Heart left ventricle (tissue), 13 donors: Measurements from ENCODE around the gene MRPL30.

Source experiments
- CTCF ChIP-seq, 12 donors: fragments of 200-600 bp; sonication (generic) in 4 of 12; IDR thresholded peaks; one replicate each; pipeline versions ENCODE4 v1.5.0 to v1.8.0; 2018 to 2022; ENCODE audit warnings: antibody characterized with exemption in 12 of 12, mild to moderate bottlenecking in 5 of 12
- POLR2A ChIP-seq, 2 donors: fragments of 450-650 bp; IDR thresholded peaks; one replicate each; pipeline ENCODE4 v1.6.1; 2017; ENCODE audit warnings: antibody characterized with exemption in 2 of 2, mild to moderate bottlenecking in 2 of 2, moderate library complexity in 2 of 2
- donor health status: ischemic (EF 13 %, LVEDD 7.1; RV severe dilation, severe dysfunction).
- donor health status: DM: no; HTN: yes; CAD: no.
- donor health status: DM: no; HTN: no; CAD: no.
- donor health status: ischemic (EF 25% LVEDD 6.9; RV normal size, moderate dysfunction).
- donor health status: ischemic (EF 25% LVEDD 5.7; RV mildly dilated, moderate dysfunction).
- donor health status: ischemic (EF 35%, LVEDD 5.7; RV mildly dilated, moderate dysfunction).
- donor health status: nonischemic (EF 11% LVEDD 7.7; RV severe dilation, severe dysfunction).
- donor health status: DM: yes; HTN: yes; CAD: no.
- donor health status: PGD.
- donor health status: ischemic (EF 29% LVEDD 5.4; RV normal size, mild dysfunction).
- donor health status: nonischemic (EF 23%, LVEDD 6.1; RV moderate dilation, normal function).

- TF ChIP-seq CTCF (IDR thresholded peaks at IDR 0.05) = no peak
- no peak for TF ChIP-seq POLR2A (IDR thresholded peaks at IDR 0.05)
These were observed 35.1 kb downstream of the MRPL30 start for GRCh38 chr2:99216096-99216495.
